Measurements from ENCODE around the gene TBC1D2B.

TBC1D2B gene

GRCh38 chr15:78109156-78109555 lies 31.6 kb upstream of the TBC1D2B start:
- H3K4me3 ChIP-seq (ENCODE audit: low read depth, low read length): no peak overlapping the region
- no peak for TF ChIP-seq CTCF (IDR thresholded peaks at IDR 0.05; ENCODE audit: borderline replicate concordance, insufficient read depth, low read depth, low read length)

DNA sequence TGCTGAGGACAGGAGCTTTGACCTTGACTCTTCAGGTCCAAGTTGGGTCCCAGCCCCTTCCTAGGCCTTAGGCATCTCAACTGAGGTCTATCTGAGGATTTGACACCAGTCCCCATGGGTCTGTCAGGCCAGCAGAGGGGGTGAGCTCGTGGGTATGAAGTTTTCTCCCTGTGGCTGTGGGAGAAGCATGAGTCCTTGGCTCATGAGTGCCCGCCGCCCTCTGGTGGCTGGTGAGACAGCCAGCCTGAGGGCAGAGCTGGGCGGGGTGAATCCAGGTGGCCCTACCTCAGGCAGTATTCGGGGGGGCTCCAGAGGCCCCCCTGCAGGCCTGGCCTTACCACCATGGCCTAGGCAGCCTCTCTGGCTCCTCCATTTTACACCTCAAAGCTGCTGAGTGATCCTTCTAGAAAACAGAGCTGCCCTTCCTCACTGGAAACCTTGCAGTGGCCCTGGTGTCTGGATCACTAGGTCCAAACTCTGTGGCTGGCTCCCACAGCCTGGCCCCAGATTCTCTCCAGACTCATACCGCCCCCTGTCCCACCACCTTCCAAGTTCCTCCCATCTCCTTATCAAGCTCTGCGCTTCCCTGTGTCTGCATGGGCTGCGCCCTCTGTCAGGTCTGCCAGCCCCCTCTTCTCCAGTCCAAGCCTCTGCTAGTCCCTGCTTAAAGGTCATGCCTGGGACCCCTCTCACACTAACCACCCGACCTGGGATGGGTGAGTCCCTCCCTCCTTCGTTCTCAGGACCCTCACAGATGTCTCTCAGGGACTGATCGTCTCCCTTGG lies 31.0 kb upstream of the TBC1D2B start:
- TF ChIP-seq CTCF (IDR thresholded peaks at IDR 0.05; ENCODE audit: borderline replicate concordance, insufficient read depth, low read depth, low read length): peak; percentile 88
- H3K4me3 ChIP-seq (ENCODE audit: low read depth, low read length): no peak overlapping the region

GRCh38 chr15:78107471-78107870 lies 30.0 kb upstream of the TBC1D2B start:
- no peak for TF ChIP-seq CTCF (IDR thresholded peaks at IDR 0.05; ENCODE audit: borderline replicate concordance, insufficient read depth, low read depth, low read length)
- H3K4me3 ChIP-seq (ENCODE audit: low read depth, low read length): no peak overlapping the region

- H3K4me3 ChIP-seq (ENCODE audit: low read depth, low read length): no peak overlapping the region
- no peak for TF ChIP-seq CTCF (IDR thresholded peaks at IDR 0.05; ENCODE audit: borderline replicate concordance, insufficient read depth, low read depth, low read length)
These were observed 28.1 kb upstream of the TBC1D2B start for GRCh38 chr15:78105476-78106241.

DNA sequence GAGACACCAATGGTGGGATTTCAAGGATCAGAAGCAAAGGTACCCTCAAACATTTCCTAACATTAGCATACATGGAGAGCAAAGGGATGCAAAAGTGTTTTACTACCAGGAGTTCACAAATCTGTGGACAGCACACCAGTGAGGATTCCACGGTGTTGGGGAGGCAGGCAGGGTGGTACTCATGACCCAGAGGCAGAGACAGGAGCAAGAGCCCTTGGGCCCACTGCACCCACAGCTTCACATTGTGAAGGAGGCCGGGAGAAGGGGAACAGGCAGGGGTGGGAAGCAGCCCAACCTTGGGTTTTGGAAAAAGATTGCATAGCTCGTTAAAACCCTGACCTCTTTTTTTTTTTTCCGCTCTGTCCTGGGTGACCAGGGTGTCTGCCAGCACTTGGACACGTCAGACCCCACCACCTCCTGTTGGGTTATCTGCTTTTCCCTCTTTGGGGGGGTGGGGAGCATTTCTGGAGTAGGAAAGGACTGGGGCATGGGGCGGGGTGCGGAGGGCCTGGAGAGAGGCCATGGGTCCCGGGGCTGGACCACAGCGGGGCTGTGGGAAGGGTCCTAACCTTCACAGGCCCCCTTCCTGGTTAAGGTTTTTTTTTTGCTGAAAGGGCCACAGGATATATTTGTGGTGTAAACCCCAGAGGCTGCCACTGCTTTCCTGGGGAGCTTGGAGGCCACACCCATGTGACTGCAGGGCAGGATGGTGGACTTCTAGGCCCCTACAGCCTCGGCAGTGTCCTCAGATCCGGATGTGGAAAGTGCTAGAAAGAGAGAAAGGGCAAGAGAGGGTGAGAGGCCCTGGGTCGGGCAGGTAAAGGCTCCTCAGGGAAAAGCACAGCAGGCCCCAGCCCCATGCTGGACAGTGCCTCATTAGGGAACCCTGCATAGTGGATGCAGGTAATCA lies 27.3 kb upstream of the TBC1D2B start:
- H3K4me3 ChIP-seq (ENCODE audit: low read depth, low read length): no peak overlapping the region
- TF ChIP-seq CTCF (IDR thresholded peaks at IDR 0.05; ENCODE audit: borderline replicate concordance, insufficient read depth, low read depth, low read length): no peak

GRCh38 chr15:78104119-78104479 lies 26.6 kb upstream of the TBC1D2B start:
- no peak overlapping the region for H3K4me3 ChIP-seq (ENCODE audit: low read depth, low read length)
- no peak for TF ChIP-seq CTCF (IDR thresholded peaks at IDR 0.05; ENCODE audit: borderline replicate concordance, insufficient read depth, low read depth, low read length)
